ENCODE results near the gene SNX2.
A peak's percentile ranks its signal among the peaks of the same experiment; 100 is the strongest.
"Not testable (repeated sequence)": the region's sequence is repeated elsewhere in the genome, so short reads cannot be mapped to it uniquely, and the experiment has no call there.

SNX2 gene

GRCh38 chr5:122756264-122756911 is 18.5 kb upstream of the SNX2 start:
- TF ChIP-seq, protein P1, sequence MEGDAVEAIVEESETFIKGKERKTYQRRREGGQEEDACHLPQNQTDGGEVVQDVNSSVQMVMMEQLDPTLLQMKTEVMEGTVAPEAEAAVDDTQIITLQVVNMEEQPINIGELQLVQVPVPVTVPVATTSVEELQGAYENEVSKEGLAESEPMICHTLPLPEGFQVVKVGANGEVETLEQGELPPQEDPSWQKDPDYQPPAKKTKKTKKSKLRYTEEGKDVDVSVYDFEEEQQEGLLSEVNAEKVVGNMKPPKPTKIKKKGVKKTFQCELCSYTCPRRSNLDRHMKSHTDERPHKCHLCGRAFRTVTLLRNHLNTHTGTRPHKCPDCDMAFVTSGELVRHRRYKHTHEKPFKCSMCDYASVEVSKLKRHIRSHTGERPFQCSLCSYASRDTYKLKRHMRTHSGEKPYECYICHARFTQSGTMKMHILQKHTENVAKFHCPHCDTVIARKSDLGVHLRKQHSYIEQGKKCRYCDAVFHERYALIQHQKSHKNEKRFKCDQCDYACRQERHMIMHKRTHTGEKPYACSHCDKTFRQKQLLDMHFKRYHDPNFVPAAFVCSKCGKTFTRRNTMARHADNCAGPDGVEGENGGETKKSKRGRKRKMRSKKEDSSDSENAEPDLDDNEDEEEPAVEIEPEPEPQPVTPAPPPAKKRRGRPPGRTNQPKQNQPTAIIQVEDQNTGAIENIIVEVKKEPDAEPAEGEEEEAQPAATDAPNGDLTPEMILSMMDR (IDR thresholded peaks at IDR 0.05; ENCODE audit: insufficient read depth, low read depth, low read length, missing control alignments), result no peak
- DNase-seq (ENCODE audit: low read depth), result peak; percentile 77
- H3K4me3 ChIP-seq (ENCODE audit: low read length), result no peak overlapping the region

- TF ChIP-seq, protein P1 (IDR thresholded peaks at IDR 0.05; ENCODE audit: insufficient read depth, low read depth, low read length, missing control alignments), result no peak
- no peak for DNase-seq (ENCODE audit: low read depth)
- H3K4me3 ChIP-seq (ENCODE audit: low read length), result no peak overlapping the region
Measured at GRCh38 chr5:122757285-122757684, 17.6 kb upstream of the SNX2 start.

DNA sequence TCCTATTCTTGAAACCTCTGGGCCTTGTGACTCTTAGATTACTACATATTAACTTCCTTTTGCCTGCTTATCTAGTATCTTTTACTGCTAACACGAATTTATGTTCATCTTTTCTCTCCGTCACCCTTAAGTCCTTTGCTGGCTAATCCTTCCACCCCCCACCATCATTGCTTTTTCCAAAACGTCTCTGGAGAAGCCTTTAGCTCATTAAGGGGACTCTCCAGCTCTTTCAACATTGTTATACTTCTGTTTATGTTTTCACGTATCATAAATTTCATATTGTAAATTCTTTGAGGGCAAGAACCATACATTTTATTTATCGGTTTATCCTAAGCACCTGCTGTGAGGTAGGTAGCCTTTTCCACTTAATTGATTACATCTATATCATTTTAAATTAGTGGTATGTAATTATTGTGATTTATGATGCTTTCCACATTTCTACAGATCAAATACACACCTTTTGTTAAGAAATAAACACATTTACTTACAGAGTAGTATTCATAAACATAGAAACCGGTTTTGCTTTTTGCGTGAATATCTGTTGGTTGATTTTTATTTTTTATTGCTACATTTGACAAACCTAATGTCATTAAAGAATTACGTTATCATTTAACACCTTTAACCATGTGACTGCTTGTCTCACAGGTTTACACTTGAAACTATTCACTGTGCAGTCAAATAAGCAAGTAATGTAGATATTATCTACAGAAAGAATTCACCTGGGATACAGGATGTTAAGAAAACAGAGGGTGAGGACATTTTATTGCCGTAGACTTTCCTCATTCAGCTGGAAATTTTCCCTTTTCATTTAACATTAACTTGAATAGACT is 15.4 kb upstream of the SNX2 start:
- H3K4me3 ChIP-seq (ENCODE audit: low read length), result no peak overlapping the region
- TF ChIP-seq, protein P1 (IDR thresholded peaks at IDR 0.05; ENCODE audit: insufficient read depth, low read depth, low read length, missing control alignments), result no peak
- no peak for DNase-seq (ENCODE audit: low read depth)

- no peak overlapping the region for H3K4me3 ChIP-seq (ENCODE audit: low read length)
- TF ChIP-seq, protein P1 (IDR thresholded peaks at IDR 0.05; ENCODE audit: insufficient read depth, low read depth, low read length, missing control alignments), result no peak
- DNase-seq (ENCODE audit: low read depth), result no peak
Measured at GRCh38 chr5:122760236-122760635, 14.6 kb upstream of the SNX2 start.

DNA sequence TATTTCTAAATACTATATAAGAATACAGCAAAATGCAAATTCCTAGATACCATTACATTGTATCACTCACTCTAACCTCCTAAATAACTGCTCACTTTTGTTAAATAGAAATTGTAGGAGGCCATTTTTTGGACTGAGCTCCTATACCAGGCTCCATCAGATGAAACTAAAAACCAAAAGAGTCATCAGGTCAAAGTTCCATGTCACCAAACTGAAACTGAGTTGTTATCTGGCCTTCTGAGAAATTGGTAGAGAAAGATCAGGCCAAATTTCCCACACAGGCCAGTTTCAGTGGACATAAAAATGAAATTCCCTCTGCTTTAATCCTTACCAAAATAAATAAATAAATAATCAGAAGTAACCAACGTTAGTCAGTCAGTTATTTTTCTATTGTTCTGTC is 13.8 kb upstream of the SNX2 start:
- H3K4me3 ChIP-seq (ENCODE audit: low read length), result no peak overlapping the region
- TF ChIP-seq, protein P1 (IDR thresholded peaks at IDR 0.05; ENCODE audit: insufficient read depth, low read depth, low read length, missing control alignments), result no peak
- no peak for DNase-seq (ENCODE audit: low read depth)

DNA sequence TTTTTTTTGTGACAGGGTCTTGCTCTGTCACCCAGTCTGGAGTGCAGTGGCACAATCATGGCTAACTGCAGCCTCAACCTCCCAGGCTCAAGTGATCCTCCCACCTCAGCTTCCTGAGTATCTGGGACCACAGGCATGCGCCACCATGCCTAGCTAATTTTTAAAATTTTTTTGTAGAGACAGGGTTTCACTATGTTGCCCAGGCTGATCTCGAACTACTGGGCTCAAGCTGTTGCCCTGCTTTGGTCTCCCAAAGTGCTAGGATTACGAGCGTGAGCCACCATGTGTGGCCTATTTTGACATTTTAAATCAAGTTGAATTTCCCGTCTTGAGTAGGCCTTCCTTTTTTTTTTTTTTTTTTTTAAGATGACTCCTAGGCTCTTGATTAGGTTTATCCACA is 13.0 kb upstream of the SNX2 start:
- H3K4me3 ChIP-seq (ENCODE audit: low read length); DNase-seq (ENCODE audit: low read depth): not testable (repeated sequence)

GRCh38 chr5:122766130-122766529 is 8.8 kb upstream of the SNX2 start:
- no peak overlapping the region for H3K4me3 ChIP-seq (ENCODE audit: low read length)
- TF ChIP-seq, protein P1 (IDR thresholded peaks at IDR 0.05; ENCODE audit: insufficient read depth, low read depth, low read length, missing control alignments), result no peak
- no peak for DNase-seq (ENCODE audit: low read depth)
